B cell (primary cell): Measurements from ENCODE around the gene GFOD2. TPM values are rescaled to one million over a fixed set of nuclear protein-coding genes. Genes with fewer than 3 reads are reported as not detected.

Experiments used
- ATAC-seq: fragments of 200-7000 bp; cut with Tn5 transposase; one replicate; pipeline ENCODE4 v1.10.0; 2021; ENCODE audit warnings: low read depth, mild to moderate bottlenecking, moderate number of reproducible peaks, moderate library complexity
- CTCF ChIA-PET: fragments of 350-600 bp; sonication (Branson Sonifier 250); formaldehyde crosslinking; loops from one replicate; lab custom pipeline; 2021; ENCODE audit warnings: antibody characterized with exemption, inconsistent platforms; lab: Charles Lee
- POLR2A ChIA-PET: fragments of 350-600 bp; sonication (Branson Sonifier 250); formaldehyde crosslinking; loops from one replicate; lab custom pipeline; 2021; ENCODE audit warnings: antibody characterized with exemption; lab: Charles Lee
- DNase-seq: peaks from one replicate; pipeline ENCODE4 v3.0.0; 2013
- H2AFZ ChIP-seq: 2 replicates; pipeline ENCODE4 v1.6.1; 2012; ENCODE audit warnings: mild to moderate bottlenecking, low read depth, low read length; ENCODE audit not compliant: insufficient read depth, poor library complexity, severe bottlenecking
- H3K27ac ChIP-seq, 2 donors: 1 replicate in 1 of 2; 2 replicates in 1 of 2; pipeline ENCODE4 v1.5.1; 2012 to 2013; ENCODE audit warnings: low read length in 2 of 2, mild to moderate bottlenecking in 2 of 2, moderate library complexity in 1 of 2
- H3K27me3 ChIP-seq, 4 experiments: fragments of 200-600 bp in 1 of 4; sonication (generic) in 1 of 4; replicated peaks in 1 of 4; 1 replicate in 2 of 4; 2 replicates in 2 of 4; pipeline versions ENCODE4 v1.6.1 to v1.7.0; 2013 to 2016; ENCODE audit warnings: low read length in 3 of 4, mild to moderate bottlenecking in 2 of 4, mixed read lengths in 1 of 4, moderate library complexity in 1 of 4; ENCODE audit not compliant: insufficient read depth in 4 of 4, control insufficient read depth in 3 of 4; ENCODE audit errors: control extremely low read depth in 1 of 4
- H3K36me3 ChIP-seq, 2 experiments: replicated peaks in 1 of 2; 1 replicate in 1 of 2; 2 replicates in 1 of 2; pipeline versions ENCODE4 v1.6.1 to v1.7.1; 2013; ENCODE audit warnings: low read length in 1 of 2; ENCODE audit not compliant: insufficient read depth in 2 of 2, control insufficient read depth in 1 of 2; ENCODE audit errors: control extremely low read depth in 1 of 2, extremely low read depth in 1 of 2
- H3K4me1 ChIP-seq, 2 donors: fragments of 200-600 bp in 1 of 2; sonication (generic) in 1 of 2; 1 replicate in 1 of 2; 2 replicates in 1 of 2; pipeline versions ENCODE4 v1.5.1 to v1.6.1; 2013 to 2017; ENCODE audit warnings: low read length in 2 of 2; ENCODE audit not compliant: control insufficient read depth in 2 of 2, insufficient read depth in 2 of 2
- H3K4me2 ChIP-seq: replicated peaks from 2 replicates; pipeline ENCODE3; 2012; ENCODE audit warnings: mild to moderate bottlenecking, low read depth, low read length; ENCODE audit not compliant: poor library complexity, severe bottlenecking
- H3K4me3 ChIP-seq, 5 experiments: fragments of 200-600 bp in 1 of 5; sonication (generic) in 1 of 5; 1 replicate in 3 of 5; 2 replicates in 2 of 5; pipeline versions ENCODE4 v1.5.1 to v1.7.0; 2011 to 2016; ENCODE audit warnings: low read length in 4 of 5, mild to moderate bottlenecking in 4 of 5, low read depth in 2 of 5, control low read depth in 1 of 5, moderate library complexity in 1 of 5; ENCODE audit not compliant: insufficient read depth in 1 of 5; ENCODE audit errors: control extremely low read depth in 1 of 5, extremely low read depth in 1 of 5
- H3K79me2 ChIP-seq: fragments of 200-600 bp; sonication (generic); one replicate; pipeline ENCODE4 v1.6.0; 2016; ENCODE audit warnings: low read length; ENCODE audit not compliant: control insufficient read depth, insufficient read depth
- H3K9ac ChIP-seq: fragments of 200-600 bp; sonication (generic); 2 replicates; pipeline ENCODE4 v1.6.1; 2017; ENCODE audit warnings: mild to moderate bottlenecking, low read length, moderate library complexity
- H3K9me3 ChIP-seq, 3 donors: one replicate each; pipeline versions ENCODE4 v1.6.1 to v1.7.1; 2013; ENCODE audit warnings: low read length in 2 of 3; ENCODE audit not compliant: control insufficient read depth in 2 of 3, insufficient read depth in 1 of 3; ENCODE audit errors: control extremely low read depth in 1 of 3
- H4K20me1 ChIP-seq: 2 replicates; pipeline ENCODE4 v1.6.0; 2012; ENCODE audit warnings: mild to moderate bottlenecking, low read length; ENCODE audit not compliant: insufficient read depth, control insufficient read depth, poor library complexity, severe bottlenecking
- H3K27ac Mint-ChIP-seq: one replicate; pipeline ENCODE4 v1.8.0; 2021; ENCODE audit warnings: mixed read lengths
- H3K27me3 Mint-ChIP-seq: one replicate; pipeline ENCODE4 v1.8.0; 2021; ENCODE audit warnings: mixed read lengths
- H3K4me1 Mint-ChIP-seq: one replicate; pipeline ENCODE4 v1.8.0; 2021; ENCODE audit warnings: mixed read lengths
- H3K4me3 Mint-ChIP-seq: one replicate; pipeline ENCODE4 v1.8.0; 2021; ENCODE audit warnings: mixed read lengths
- H3K9me3 Mint-ChIP-seq: one replicate; pipeline ENCODE4 v1.8.0; 2022; ENCODE audit warnings: mixed read lengths; ENCODE audit not compliant: insufficient read depth
- CTCF ChIP-seq: fragments of 200-600 bp; IDR thresholded peaks from one replicate; pipeline ENCODE4 v1.8.0; 2022; ENCODE audit warnings: antibody characterized with exemption, mild to moderate bottlenecking
- EZH2 ChIP-seq: IDR thresholded peaks from 2 replicates; pipeline ENCODE4 v1.6.1; 2012; ENCODE audit warnings: borderline replicate concordance, low read depth, mild to moderate bottlenecking, moderate library complexity, low read length; ENCODE audit not compliant: insufficient read depth, poor library complexity, severe bottlenecking
- WGBS: methylation state at CpG from one replicate; pipeline ENCODE4 v1.1.5; 2013; ENCODE audit warnings: missing lambda C conversion rate; ENCODE audit not compliant: insufficient coverage; 5-methylcytosine and 5-hydroxymethylcytosine counted together
- intact Hi-C: fragments of 100-400 bp; cut with micrococcal nuclease; formaldehyde crosslinking; loops from one replicate; pipeline ENCODE4 v1.10.0; 2022
- polyA plus RNA-seq: library from polyadenylated mRNA; depleted of rRNA; stranded (reverse); fragments of >200 nt; gene quantifications from 2 replicates; pipeline ENCODE4 v1.2.3, GENCODE V29; 2012
- total RNA-seq, 2 donors: library from RNA; stranded (reverse); fragments of 120-200 nt in 1 of 2; gene quantifications; 1 replicate in 1 of 2; 2 replicates in 1 of 2; pipeline versions ENCODE4 v1.2.3 to v1.2.4, GENCODE V29; 2013 to 2022

The GFOD2 gene
- total and polyA plus RNA-seq, 2 donors (not counting 1 experiment from before 2014, with no cell fraction given): 11.9 to 18.2 TPM

GRCh38 chr16:67663877-67664222, 55.3 kb downstream of the GFOD2 start:
- WGBS: 92% methylated on average over 4 of the region's 6 CpGs
- TF ChIP-seq CTCF: no peak
- no peak for TF ChIP-seq EZH2
- ATAC-seq: no peak
- H3K4me3 ChIP-seq: no peak overlapping the region
- no peak overlapping the region for H3K27ac Mint-ChIP-seq
- POLR2A ChIA-PET: interaction anchor here (0.6 to 0.9 kb wide), 3 partner anchors 29 to 272 kb away, joined by 3 read pairs; no protein-coding TSS in a partner anchor
- no peak overlapping the region for H3K4me2 ChIP-seq
- CTCF ChIA-PET: interaction anchor here (1.0 to 11.7 kb wide), 6 partner anchors 8 to 153 kb away, joined by 4 to 136 read pairs (median 10); partner anchors contain the start of gene CARMIL2
- H3K27ac ChIP-seq: no peak overlapping the region
- no peaks in the 10 kb centered on the region for H3K27me3 Mint-ChIP-seq
- H3K4me1 ChIP-seq: peaks cover 39 to 48% of the 10 kb centered on the region in 2 donors
- DNase-seq: no peak
- H2AFZ ChIP-seq: no peak overlapping the region
- no peak overlapping the region for H3K9ac ChIP-seq
- no peaks in the 10 kb centered on the region for H3K9me3 Mint-ChIP-seq
- H4K20me1 ChIP-seq: peaks cover 6% of the 10 kb centered on the region
- intact Hi-C loops: loop anchor here (10.0 kb wide), 2 partner anchors 419 to 1471 kb away; partner anchors contain the start of genes CHTF8, FHOD1, SLC9A5 and UTP4
- H3K79me2 ChIP-seq: peaks cover 17% of the 10 kb centered on the region
- no peaks in the 10 kb centered on the region for H3K27me3 ChIP-seq
- no peaks in the 10 kb centered on the region for H3K9me3 ChIP-seq
- peak overlapping the region; percentile 49 for H3K4me3 Mint-ChIP-seq
- H3K36me3 ChIP-seq: peaks cover 0 to 8% of the 10 kb centered on the region in 2 experiments
- peaks cover 46% of the 10 kb centered on the region for H3K4me1 Mint-ChIP-seq

- Histone ChIP-seq H3K9me3 (no peaks in the 10 kb centered on the region), H3K9ac (no peak overlapping the region), H4K20me1 (peaks cover 7% of the 10 kb centered on the region), H3K27ac (no peak overlapping the region), H3K4me3 (no peak overlapping the region), H3K36me3 (peaks cover 0 to 10% of the 10 kb centered on the region in 2 experiments), H3K4me2 (no peak overlapping the region), H3K27me3 (no peaks in the 10 kb centered on the region), H2AFZ (no peak overlapping the region), H3K4me1 (peaks cover 35 to 47% of the 10 kb centered on the region in 2 donors), H3K79me2 (peaks cover 17% of the 10 kb centered on the region)
- DNase-seq: peak; percentile 51
- no peaks in the 10 kb centered on the region for H3K9me3 Mint-ChIP-seq
- 94% methylated on average over 23 of the region's 25 CpGs for WGBS
- H3K27me3 Mint-ChIP-seq: no peaks in the 10 kb centered on the region
- H3K4me3 Mint-ChIP-seq: peak overlapping the region; percentile 49
- CTCF ChIA-PET: interaction anchor here (0.6 to 11.7 kb wide), 7 partner anchors 8 to 495 kb away, joined by 4 to 136 read pairs (median 6); partner anchors contain the start of gene CARMIL2
- H3K4me1 Mint-ChIP-seq: peaks cover 46% of the 10 kb centered on the region
- intact Hi-C loops: loop anchor here (10.0 kb wide), 2 partner anchors 419 to 1471 kb away; partner anchors contain the start of genes CHTF8, FHOD1, SLC9A5 and UTP4
- TF ChIP-seq CTCF (peak; percentile 31), EZH2 (no peak)
- H3K27ac Mint-ChIP-seq: peak overlapping the region; percentile 41
- no peak for ATAC-seq
- POLR2A ChIA-PET: interaction anchor here (0.6 to 0.9 kb wide), 3 partner anchors 111 to 272 kb away, joined by 3 to 4 read pairs (median 3); no protein-coding TSS in a partner anchor
Observed at GRCh38 chr16:67663151-67663876, 55.8 kb downstream of the GFOD2 start.
